Stomach (tissue), 9 donors: ENCODE results near the gene SND1. TPM values are rescaled to one million over a fixed set of nuclear protein-coding genes. Genes with fewer than 3 reads are reported as not detected.

Experiments
- DNase-seq, 2 donors: peaks; one replicate each; pipeline versions ENCODE4 v3.0.0 to v3.0.0-alpha.2; 2013 to 2019
- H3K27ac ChIP-seq, 5 donors: fragments of 200-600 bp in 4 of 5; sonication (generic) in 4 of 5; one replicate each; pipeline ENCODE4 v1.5.1; 2013 to 2019; ENCODE audit warnings: mild to moderate bottlenecking in 1 of 5, moderate library complexity in 1 of 5
- H3K27me3 ChIP-seq, 3 donors: fragments of 200-600 bp; sonication (generic); one replicate each; pipeline ENCODE4 v1.5.1; 2017 to 2019; ENCODE audit warnings: mixed run types in 1 of 3
- H3K36me3 ChIP-seq, 4 donors: fragments of 200-600 bp; sonication (generic); 1 replicate in 3 of 4; 2 replicates in 1 of 4; pipeline ENCODE4 v1.5.1; 2016 to 2019
- H3K4me1 ChIP-seq, 4 donors: fragments of 200-600 bp; sonication (generic); one replicate each; pipeline ENCODE4 v1.5.1; 2016 to 2019
- H3K4me3 ChIP-seq, 4 donors: fragments of 200-600 bp; sonication (generic) in 3 of 4; one replicate each; pipeline ENCODE4 v1.5.1; 2016 to 2019; ENCODE audit warnings: mild to moderate bottlenecking in 1 of 4
- H3K9me3 ChIP-seq, 4 donors: fragments of 200-600 bp; sonication (generic); one replicate each; pipeline ENCODE4 v1.5.1; 2016 to 2019
- CTCF ChIP-seq, 7 experiments: fragments of 450-650 bp in 4 of 7; fragments of 200-600 bp in 3 of 7; sonication (generic) in 3 of 7; IDR thresholded peaks; one replicate each; pipeline ENCODE4 v1.5.1; 2016 to 2019; ENCODE audit warnings: antibody characterized with exemption in 7 of 7, control low read depth in 2 of 7, mild to moderate bottlenecking in 1 of 7
- EP300 ChIP-seq: sonication (generic); formaldehyde crosslinking; IDR thresholded peaks from one replicate; pipeline ENCODE4 v1.6.1; 2017; ENCODE audit warnings: antibody characterized with exemption
- POLR2A ChIP-seq, 4 donors: fragments of 450-650 bp; IDR thresholded peaks; one replicate each; pipeline ENCODE4 v1.6.1; 2016; ENCODE audit warnings: antibody characterized with exemption in 4 of 4, control low read depth in 2 of 4, mild to moderate bottlenecking in 1 of 4, moderate library complexity in 1 of 4
- POLR2AphosphoS5 ChIP-seq, 3 donors: sonication (generic); formaldehyde crosslinking; IDR thresholded peaks; one replicate each; pipeline ENCODE4 v1.6.1; 2016; ENCODE audit warnings: antibody characterized with exemption in 3 of 3
- WGBS, 5 donors: extraction: QIAGEN DNeasy Blood & Tissue Kit in 3 of 5; methylation state at CpG; one replicate each; pipeline versions ENCODE4 v1.1.5 to v1.1.7; 2013 to 2018; 5-methylcytosine and 5-hydroxymethylcytosine counted together
- intact Hi-C: fragments of 100-400 bp; cut with DNase I; formaldehyde crosslinking; loops from one replicate; pipeline ENCODE4 v1.15.1; 2023; ENCODE audit warnings: low total_unique reads
- polyA plus RNA-seq, 3 donors: library from polyadenylated mRNA; stranded (reverse); fragments of 200-250 nt; gene quantifications; one replicate each; pipeline ENCODE4 v1.2.3, GENCODE V29; 2013
- total RNA-seq, 5 donors: library from RNA; depleted of rRNA; stranded (reverse); fragments of >200 nt; gene quantifications; one replicate each; pipeline versions ENCODE4 v1.1.0 to v1.2.3, GENCODE V29; 2014 to 2016
- donor health status: healthy with polysubstance abuse.
- donor health status: Bipolar disorder and iron deficiency.
- donor health status: healthy.

The SND1 gene
- total and polyA plus RNA-seq, 8 donors, result 63.3 to 799 (median 126) TPM

- Histone ChIP-seq H3K4me3 (peak overlapping the region in 1 of 4 donors; percentile 3), H3K9me3 (no peaks in the 10 kb centered on the region), H3K27ac (no peak overlapping the region), H3K27me3 (no peaks in the 10 kb centered on the region), H3K4me1 (peaks cover 22 to 77% (median 38%) of the 10 kb centered on the region in 4 donors), H3K36me3 (peaks cover 3 to 15% (median 5%) of the 10 kb centered on the region in 4 donors)
- intact Hi-C loops, result no loop called here
- 66 to 90% (median 79%) methylated on average over 4 of the region's 4 CpGs for WGBS, 5 donors
- peak in 1 of 2 donors; percentile 36 for DNase-seq
- TF ChIP-seq POLR2AphosphoS5 (IDR thresholded peaks at IDR 0.05) (no peak), CTCF (IDR thresholded peaks at IDR 0.05) (no peak), EP300 (no peak)
These were observed 375.5 kb downstream of the SND1 start for GRCh38 chr7:128027485-128027980.

- peaks cover 26 to 75% (median 45%) of the 10 kb centered on the region in 4 donors for H3K4me1 ChIP-seq
- H3K4me3 ChIP-seq, result no peak overlapping the region
- intact Hi-C loops, result no loop called here
- DNase-seq, result no peak
- H3K27ac ChIP-seq, result no peak overlapping the region
- peaks cover 3 to 15% (median 5%) of the 10 kb centered on the region in 4 donors for H3K36me3 ChIP-seq
- WGBS, 5 donors, result 95 to 98% (median 97%) methylated on average over 16 to 17 of the region's 17 CpGs
- H3K27me3 ChIP-seq, result no peaks in the 10 kb centered on the region
- no peak for TF ChIP-seq EP300
- no peak for TF ChIP-seq POLR2A (IDR thresholded peaks at IDR 0.05)
- no peak for TF ChIP-seq CTCF (IDR thresholded peaks at IDR 0.05)
- TF ChIP-seq POLR2AphosphoS5 (IDR thresholded peaks at IDR 0.05), result no peak
- no peaks in the 10 kb centered on the region for H3K9me3 ChIP-seq
These were observed 377.5 kb downstream of the SND1 start for GRCh38 chr7:128029405-128029995.

- Histone ChIP-seq H3K36me3 (peaks cover 3 to 11% (median 5%) of the 10 kb centered on the region in 4 donors), H3K27me3 (no peaks in the 10 kb centered on the region), H3K27ac (no peak overlapping the region), H3K4me3 (peak overlapping the region in 3 of 4 donors; percentile 60 to 75 (median 66)), H3K9me3 (no peaks in the 10 kb centered on the region), H3K4me1 (peaks cover 26 to 74% (median 47%) of the 10 kb centered on the region in 4 donors)
- TF ChIP-seq POLR2A (IDR thresholded peaks at IDR 0.05), result no peak
- TF ChIP-seq EP300, result no peak
- TF ChIP-seq CTCF (IDR thresholded peaks at IDR 0.05), result no peak
- intact Hi-C loops, result no loop called here
- WGBS, 5 donors, result 90 to 94% (median 91%) methylated on average over 21 of the region's 21 CpGs
- peak in 1 of 2 donors; percentile 47 for DNase-seq
These were observed 378.3 kb downstream of the SND1 start for GRCh38 chr7:128030263-128030653.

- TF ChIP-seq POLR2A (IDR thresholded peaks at IDR 0.05) (no peak), CTCF (IDR thresholded peaks at IDR 0.05) (peak in 2 of 7 experiments; percentile 12 to 16), POLR2AphosphoS5 (IDR thresholded peaks at IDR 0.05) (no peak), EP300 (no peak)
- peaks cover 26 to 67% (median 49%) of the 10 kb centered on the region in 4 donors for H3K4me1 ChIP-seq
- H3K36me3 ChIP-seq, result peaks cover 3 to 11% (median 5%) of the 10 kb centered on the region in 4 donors
- WGBS, 5 donors, result 9 to 34% (median 14%) methylated on average over 29 to 86 of the region's 87 CpGs
- H3K9me3 ChIP-seq, result no peaks in the 10 kb centered on the region
- DNase-seq, result peak; percentile 48 to 81
- H3K27me3 ChIP-seq, result no peaks in the 10 kb centered on the region
- intact Hi-C loops, result no loop called here
- peak within 1 kb of the TSS; percentile 55 to 75 (median 63) for H3K4me3 ChIP-seq
- H3K27ac ChIP-seq, result peak within 1 kb of the TSS in 4 of 5 donors; percentile 47 to 77 (median 72)
These were observed 378.9 kb downstream of the SND1 start, which contains the start of gene LRRC4 for GRCh38 chr7:128030654-128031611. Gene LRRC4 (minus strand): TSS chr7:128031437. CDS start chr7:128030640, 797 bp downstream.
